T-helper 1 cell (primary cell): Measurements from ENCODE around the gene ASIC2.
"Not testable (repeated sequence)": the region's sequence is repeated elsewhere in the genome, so short reads cannot be mapped to it uniquely, and the experiment has no call there.

Source experiments
- DNase-seq, 5 donors: peaks; one replicate each; pipeline ENCODE4 v3.0.0-alpha.2; 2012 to 2020

The ASIC2 gene

GRCh38 chr17:33015716-33016346 lies 277.3 kb downstream of the ASIC2 start:
- DNase-seq: no peak

DNA sequence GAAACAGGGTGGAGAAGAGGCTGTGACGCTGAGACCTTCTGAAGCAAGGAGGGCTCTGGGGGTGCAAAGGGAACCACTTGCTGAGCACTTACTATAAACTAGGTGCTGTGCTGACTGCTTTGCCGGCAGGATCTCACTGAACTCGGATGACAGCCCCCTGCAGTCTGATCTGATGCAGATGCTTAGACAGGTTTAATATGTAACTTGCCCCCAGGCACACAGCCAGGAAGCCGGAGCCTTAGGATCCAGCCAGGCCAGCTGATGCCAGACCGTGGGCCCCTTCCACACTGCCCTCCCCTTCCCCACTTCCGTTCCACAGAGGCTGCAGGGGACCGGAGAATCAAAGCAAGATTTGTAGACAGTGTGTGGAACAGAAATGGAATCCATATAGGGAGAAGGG lies 278.3 kb downstream of the ASIC2 start:
- DNase-seq: no peak

- DNase-seq: no peak
Measured at GRCh38 chr17:33013596-33014375, 279.3 kb downstream of the ASIC2 start.

- DNase-seq: no peak
Measured at GRCh38 chr17:33012522-33013033, 280.5 kb downstream of the ASIC2 start.

- no peak for DNase-seq
Measured at GRCh38 chr17:33009636-33010035, 283.5 kb downstream of the ASIC2 start.

- DNase-seq: no peak
Measured at GRCh38 chr17:33007186-33007585, 285.9 kb downstream of the ASIC2 start.

DNA sequence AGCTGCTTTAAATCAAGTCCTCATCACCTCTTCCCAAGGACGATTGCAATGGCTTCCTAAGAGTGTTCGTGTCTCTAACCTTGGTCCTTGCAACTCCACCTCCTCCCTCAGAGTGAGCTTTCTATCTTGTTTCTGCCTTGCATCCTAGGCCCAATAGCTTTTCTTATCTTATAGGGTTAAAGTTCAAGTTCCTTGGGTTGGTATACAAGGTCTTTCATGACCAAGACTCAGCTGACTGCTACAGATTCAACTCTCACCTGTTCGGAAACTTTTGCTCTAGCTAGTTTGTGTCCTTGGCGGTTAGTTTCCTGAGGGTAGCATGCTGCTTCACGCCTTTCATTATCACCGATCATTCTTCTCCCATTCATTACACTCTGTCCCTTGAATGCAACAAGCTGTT lies 290.8 kb downstream of the ASIC2 start:
- no peak for DNase-seq

DNA sequence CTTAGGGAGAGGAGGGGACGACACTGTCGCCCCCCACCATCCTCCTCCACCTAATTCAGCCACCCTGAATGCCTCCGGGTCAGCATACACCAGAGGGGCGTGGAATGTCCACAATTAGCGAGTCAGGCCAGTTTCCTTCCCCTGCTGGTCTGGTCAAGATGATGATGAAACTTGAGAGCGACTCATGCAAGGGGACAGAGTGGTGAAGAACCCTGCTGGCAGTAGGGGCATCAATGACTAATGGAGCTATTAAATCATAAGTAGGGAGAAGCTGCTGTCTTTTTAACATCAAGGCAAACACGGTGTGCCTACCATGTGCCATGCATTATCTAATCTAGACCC lies 294.2 kb downstream of the ASIC2 start:
- DNase-seq: no peak

GRCh38 chr17:32998111-32998886 lies 294.8 kb downstream of the ASIC2 start:
- peak; percentile 25 to 67 (median 43) for DNase-seq

- DNase-seq: no peak
Measured at GRCh38 chr17:32995416-32996045, 297.6 kb downstream of the ASIC2 start.

DNA sequence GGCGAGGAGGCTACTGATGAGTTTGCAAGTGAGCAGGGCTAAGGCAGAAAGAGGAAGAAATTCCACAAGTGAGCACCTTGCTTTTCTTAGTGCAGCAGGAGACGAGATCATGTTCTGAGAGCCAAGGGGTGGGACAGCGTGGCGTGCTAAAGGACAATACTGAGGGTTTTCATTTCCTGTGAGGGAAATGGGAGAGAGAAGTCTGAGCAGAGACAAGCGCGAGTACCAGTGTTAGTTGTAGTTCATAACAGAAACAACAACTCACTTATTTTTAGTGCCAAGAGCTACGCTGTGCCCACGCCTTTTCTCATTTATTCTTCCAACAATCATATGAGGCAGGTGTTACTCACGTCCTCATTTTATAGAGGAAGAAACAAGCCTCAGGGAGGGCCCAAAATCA lies 299.1 kb downstream of the ASIC2 start:
- DNase-seq: no peak

DNA sequence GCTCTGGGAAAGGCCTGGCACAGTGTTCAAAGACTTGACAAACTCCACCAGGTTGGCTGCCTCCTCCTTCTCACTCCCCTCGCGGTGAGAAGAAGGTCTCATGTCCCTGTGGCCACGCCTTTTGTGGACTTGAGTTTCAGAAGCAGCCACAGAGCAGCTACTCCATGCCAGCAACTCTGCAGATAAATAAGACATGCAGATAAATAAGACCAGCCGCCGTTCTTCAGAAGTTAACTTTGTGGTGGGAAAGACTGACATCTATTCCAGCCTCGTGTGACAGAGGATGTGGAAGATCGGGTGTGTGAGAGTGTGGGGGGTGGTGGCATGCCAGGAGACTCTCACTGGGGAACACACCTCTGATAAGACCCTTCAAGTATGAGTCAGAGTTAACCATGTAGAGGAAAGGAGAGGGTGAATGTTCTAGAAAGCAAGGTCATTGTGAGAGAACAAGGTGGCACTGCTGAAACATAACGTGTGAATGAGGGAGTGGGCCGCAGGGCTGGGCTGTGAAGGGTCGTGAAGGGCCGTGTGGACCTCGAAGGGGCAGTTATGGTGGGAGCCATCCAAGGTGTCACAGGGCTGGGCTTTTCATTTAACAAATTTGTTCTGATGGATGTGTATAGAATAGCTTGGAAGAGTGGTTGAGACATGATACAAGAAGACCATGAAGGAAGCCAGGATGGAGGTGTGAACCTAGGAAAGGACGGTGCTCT lies 300.6 kb downstream of the ASIC2 start:
- no peak for DNase-seq

DNA sequence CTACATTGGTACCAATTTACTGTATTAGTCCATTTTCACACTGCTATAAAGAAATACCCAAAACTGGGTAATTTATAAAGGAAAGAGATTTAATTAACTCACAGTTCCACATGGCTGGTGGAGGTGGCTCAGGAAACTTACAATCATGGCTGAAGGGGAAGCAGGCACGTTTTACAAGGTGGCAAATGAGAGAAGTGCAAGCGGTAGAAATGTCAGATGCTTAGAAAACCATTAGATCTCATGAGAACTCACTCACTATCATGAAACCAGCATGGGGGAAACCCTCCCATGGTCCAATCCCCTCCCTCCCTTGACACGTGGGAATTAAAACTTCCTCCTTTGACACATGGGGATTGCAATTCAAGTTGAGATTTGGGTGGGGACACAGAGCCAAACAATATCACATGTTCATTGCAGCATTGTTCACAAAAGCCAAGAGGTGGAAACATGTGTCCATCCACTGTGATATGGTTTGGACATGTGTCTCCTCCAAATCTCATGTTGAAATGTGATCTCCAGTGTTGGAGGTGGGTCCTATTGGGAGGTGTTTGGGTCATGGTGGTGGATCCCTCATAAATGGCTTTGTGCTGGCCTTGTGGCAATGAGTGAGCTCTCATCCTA lies 304.5 kb downstream of the ASIC2 start:
- no peak for DNase-seq

DNA sequence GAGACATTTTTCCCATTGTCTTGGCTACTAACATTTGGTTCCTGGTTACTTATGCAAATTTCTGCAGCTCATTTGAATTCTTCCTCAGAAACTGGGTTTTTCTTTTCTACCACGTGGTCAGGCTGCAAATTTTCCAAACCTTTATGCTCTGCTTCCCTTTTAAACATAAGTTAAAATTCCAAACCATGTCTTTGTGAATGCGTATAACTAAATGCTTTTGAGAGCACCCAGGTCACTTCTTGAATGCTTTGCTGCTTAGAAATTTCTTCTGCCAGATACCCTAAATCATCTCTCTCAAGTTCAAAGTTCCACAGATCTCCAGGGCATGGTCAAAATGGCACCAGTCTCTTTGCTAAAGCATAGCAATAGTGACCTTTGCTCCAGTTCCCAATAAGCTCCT lies 305.2 kb downstream of the ASIC2 start:
- DNase-seq: not testable (repeated sequence)

- DNase-seq: not testable (repeated sequence)
Measured at GRCh38 chr17:32987453-32987805, 305.7 kb downstream of the ASIC2 start.

DNA sequence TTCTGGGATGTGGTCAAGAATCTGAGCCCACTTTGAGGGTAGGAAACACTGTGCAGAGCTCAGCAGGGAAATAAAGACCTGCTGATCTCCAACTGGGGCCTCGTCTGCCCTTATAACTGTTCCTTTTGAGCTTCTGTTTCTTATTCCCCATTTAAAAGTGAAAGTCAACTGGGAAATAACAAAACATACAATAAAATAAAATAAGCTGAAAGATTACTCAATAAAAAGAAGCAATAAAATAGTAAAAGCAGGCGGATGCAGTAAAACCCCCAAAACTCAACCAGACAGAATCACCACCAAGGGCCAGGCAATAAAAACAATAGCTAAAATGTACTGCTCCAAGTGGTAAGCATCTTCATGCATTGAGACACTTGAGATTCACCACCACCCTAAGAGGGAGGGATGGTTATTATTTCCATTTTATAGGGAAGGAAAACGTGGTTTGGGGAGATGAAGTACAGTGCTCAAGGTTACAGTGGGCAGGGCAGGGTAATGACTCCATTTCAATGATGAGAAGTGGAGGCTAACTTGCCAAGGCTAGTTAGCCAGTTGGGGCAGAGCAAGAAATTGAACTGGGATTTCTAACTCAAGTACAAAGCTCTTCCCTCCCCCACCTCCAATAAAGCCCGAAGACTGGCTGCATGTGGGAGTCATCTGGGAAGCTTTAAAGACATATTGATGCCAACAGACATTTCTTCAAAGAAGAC lies 307.9 kb downstream of the ASIC2 start:
- no peak for DNase-seq

GRCh38 chr17:32981611-32982010 lies 311.5 kb downstream of the ASIC2 start:
- DNase-seq: not testable (repeated sequence)

DNA sequence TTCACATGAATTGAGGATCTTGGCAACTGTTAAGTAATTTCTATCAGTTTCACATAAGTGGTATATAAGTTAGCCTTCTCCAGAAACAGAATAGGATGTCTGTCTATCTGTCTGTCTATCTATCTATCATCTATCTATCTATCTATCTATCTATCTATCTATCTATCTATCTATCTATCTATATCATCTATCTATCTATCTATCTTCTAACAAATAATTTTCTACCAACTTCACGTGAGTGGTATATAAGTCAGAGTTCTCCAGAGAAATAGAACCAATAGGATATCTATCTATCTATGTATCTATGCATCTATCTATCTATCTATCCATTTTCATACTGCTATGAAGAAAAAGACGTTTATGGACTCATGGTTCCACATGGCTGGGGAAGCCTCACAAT lies 312.9 kb downstream of the ASIC2 start:
- DNase-seq: no peak

DNA sequence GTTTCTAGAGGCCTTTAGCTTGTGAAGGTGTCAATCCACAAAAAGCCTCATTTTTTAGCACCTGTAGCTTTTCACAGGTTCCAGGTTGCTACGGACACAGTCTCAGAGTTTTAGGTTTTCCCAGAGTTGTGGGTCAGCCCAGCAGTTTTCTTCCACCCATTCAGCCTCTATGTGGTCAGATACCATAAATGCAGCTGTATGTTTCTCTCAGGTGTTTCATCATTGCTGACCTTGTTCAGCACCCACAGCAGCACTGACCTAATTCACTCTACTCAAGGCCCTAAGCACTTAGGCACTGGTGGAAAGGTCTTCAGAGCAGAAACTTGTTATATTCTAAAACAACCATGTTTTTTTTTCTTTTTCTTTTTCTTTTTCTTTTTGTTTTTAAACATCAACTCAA lies 316.5 kb downstream of the ASIC2 start:
- no peak for DNase-seq

DNA sequence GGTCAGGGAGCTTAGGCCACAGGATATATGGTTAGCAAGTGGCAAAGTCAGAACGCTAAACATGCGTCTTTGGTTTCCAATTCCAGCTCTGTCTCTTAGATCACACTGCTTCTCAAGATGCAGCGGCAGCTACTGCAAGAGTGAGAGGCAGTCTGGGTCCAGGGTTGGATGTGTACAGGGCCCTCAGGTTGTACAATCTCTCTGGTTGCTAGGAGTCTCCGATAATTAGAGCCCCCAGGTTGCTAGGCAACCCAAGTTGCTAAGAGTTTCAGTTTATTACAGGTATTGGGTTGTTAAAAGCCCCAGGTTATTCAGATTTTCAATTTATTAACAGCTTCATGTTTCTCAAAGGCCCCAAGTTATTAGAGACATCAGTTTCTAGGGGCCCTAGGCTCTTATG lies 317.0 kb downstream of the ASIC2 start:
- no peak for DNase-seq

DNA sequence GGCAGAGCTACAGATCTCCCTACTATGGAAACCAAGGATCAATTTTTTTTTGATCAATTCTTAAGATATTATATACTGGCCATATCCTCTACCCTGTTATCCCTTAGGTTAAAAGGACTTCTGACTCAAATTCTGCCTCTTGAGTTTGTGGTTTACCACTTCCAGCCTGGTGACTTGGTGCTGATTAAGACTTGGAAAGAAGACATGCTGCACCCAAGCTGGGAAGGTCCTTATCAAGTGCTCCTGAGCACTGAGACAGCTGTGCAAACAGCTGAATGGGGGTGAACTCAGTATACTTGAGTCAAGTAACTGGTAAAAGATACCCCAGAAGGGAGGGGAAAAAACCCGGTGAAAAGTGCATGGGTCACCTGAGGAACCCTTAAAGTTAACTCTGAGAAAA lies 321.9 kb downstream of the ASIC2 start:
- peak in 1 of 5 donors; percentile 80 for DNase-seq
